Muscle of back (tissue), 13 donors: Measurements from ENCODE around the gene PAOX. TPM values are rescaled to one million over a fixed set of nuclear protein-coding genes. Genes with fewer than 3 reads are reported as not detected.

Experiments
- DNase-seq, 3 donors: peaks; one replicate each; pipeline versions ENCODE4 v3.0.0 to v3.0.0-alpha.2; 2013
- long read RNA-seq, 9 donors: transcript quantifications; one replicate each; lab custom pipeline, GENCODE V29; 2026
- polyA plus RNA-seq, 10 donors: library from polyadenylated mRNA; unstranded; fragments of 120-200 nt; gene quantifications; one replicate each; pipeline ENCODE4 v1.2.1, GENCODE V29; 2013; ENCODE audit not compliant: insufficient read length in 10 of 10

The PAOX gene
- polyA plus RNA-seq: 1 to 10 TPM; 2.6 to 5.4 (median 3.0) TPM
- long read RNA-seq, donor 1, partial matches to known transcripts: 0 of 1 reads
- long read RNA-seq, donor 1, other reads (novel, unspliced or antisense): 0 of 1 reads
- long read RNA-seq, donor 2, partial matches to known transcripts: 0 of 2 reads
- long read RNA-seq, donor 2, other reads (novel, unspliced or antisense): 0 of 2 reads
- long read RNA-seq, donor 3: 0 reads
- long read RNA-seq, donor 4, partial matches to known transcripts: 0 of 2 reads
- long read RNA-seq, donor 4, other reads (novel, unspliced or antisense): 0 of 2 reads
- long read RNA-seq, donor 5, partial matches to known transcripts: 0 of 1 reads
- long read RNA-seq, donor 5, other reads (novel, unspliced or antisense): 0 of 1 reads
- long read RNA-seq, donor 6, partial matches to known transcripts: 0 of 2 reads
- long read RNA-seq, donor 6, other reads (novel, unspliced or antisense): 0 of 2 reads
- long read RNA-seq, donor 7: 0 reads
- long read RNA-seq, donor 8, partial matches to known transcripts: 0 of 1 reads
- long read RNA-seq, donor 8, other reads (novel, unspliced or antisense): 0 of 1 reads
- long read RNA-seq, donor 9: 0 reads

DNA sequence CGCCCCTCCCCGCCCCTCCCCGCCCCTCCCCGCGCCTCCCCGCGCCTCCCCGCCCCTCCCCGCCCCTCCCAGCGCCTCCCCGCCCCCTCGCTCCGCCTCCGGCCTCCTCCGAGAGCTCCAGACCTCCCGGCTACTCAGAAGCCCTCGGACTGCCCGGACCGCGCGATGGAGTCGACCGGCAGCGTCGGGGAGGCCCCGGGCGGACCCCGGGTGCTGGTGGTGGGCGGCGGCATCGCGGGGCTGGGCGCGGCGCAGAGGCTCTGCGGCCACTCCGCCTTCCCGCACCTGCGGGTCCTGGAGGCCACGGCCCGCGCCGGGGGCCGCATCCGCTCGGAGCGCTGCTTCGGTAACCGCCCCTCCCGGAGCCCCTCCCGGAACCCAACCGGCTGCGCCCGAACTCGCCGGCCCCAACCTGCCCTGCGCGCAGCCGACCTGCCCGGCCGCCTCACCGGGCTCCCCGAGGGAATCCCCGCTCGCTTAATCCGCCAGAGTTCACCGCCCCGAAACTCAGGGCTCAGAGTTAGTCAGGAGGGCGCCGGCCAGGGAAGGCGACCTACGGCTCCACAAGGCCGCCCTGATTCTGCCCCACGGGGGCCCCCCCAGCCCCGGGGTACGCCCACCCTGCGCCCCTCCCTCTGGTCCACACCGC, at the start of gene PAOX:
PAOX (plus strand) TSS at position 111 of the 649 bp plus-strand sequence; CDS start at position 166, 55 bp downstream.
- peak; percentile 42 to 74 (median 65) for DNase-seq

DNA sequence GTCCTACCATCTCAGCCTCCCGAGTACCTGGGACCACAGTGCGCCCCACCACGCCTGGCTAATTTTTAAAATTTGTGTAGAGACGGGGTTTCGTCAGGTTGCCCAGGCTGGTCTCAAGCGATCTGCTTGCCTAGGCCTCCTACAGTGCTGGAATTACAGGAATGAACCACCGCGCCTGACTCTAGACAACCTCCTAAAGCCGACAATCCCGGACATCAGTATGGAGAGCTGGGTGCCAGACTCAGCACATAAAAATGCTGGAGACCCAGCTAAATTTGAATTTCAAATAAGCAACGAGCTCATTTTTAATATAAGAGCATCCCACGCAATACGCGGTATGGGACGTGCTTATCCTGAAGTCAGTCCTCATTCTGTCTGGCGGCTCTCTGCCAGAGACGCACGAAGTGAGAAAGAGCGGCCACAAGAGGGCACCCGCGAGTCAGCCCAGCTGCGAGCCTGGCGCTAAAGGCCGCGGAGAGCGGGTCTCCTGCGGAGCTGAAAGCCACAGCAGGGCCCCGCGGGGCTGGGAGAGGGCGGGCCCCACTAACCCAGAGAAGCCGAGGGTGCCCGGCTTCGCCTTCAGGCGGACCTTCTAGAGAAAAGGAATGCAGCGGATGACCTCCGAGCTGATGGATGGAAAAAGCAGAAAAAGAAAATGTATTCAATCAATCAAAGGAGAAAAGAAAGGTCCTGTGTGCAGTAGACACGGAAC, 49.4 kb upstream of the PAOX start:
- DNase-seq: peak; percentile 79 to 93 (median 90)

DNA sequence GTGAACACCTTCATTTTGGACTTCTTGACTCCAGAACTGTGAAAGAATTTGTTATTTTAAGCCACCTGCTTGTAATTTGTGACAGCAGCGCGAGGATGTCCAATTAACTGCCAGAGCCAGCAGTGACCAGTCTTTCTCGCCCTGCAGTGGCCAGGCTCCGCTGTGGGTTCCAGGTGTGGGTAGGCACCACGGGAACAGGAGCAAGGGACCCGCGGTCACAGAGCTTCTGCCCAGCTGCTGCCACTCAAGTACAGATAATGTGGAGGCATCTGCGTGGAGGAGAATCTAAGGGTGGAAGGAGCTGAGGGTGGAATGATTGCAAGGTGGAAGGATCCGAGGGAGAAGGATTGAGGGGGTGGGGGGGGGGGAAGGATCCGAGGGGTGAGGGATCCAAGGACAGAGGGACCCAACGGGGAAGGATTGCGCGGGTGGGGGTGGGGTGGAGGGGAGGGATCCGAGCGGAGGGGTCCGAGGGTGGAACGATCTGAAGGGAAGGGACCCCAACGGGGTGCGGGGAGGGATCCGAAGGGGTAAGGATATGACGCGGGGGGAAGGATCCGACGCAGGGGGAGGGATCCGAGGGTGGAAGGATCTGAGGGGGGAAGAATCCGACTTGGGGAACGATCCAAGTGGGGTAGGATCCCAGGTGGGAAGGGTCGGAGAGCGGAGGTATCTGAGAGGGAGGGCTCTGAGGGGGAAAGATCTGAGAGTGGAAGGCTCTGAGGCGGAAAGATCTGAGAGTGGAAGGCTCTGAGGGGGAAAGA, 45.9 kb upstream of the PAOX start:
- no peak for DNase-seq

DNA sequence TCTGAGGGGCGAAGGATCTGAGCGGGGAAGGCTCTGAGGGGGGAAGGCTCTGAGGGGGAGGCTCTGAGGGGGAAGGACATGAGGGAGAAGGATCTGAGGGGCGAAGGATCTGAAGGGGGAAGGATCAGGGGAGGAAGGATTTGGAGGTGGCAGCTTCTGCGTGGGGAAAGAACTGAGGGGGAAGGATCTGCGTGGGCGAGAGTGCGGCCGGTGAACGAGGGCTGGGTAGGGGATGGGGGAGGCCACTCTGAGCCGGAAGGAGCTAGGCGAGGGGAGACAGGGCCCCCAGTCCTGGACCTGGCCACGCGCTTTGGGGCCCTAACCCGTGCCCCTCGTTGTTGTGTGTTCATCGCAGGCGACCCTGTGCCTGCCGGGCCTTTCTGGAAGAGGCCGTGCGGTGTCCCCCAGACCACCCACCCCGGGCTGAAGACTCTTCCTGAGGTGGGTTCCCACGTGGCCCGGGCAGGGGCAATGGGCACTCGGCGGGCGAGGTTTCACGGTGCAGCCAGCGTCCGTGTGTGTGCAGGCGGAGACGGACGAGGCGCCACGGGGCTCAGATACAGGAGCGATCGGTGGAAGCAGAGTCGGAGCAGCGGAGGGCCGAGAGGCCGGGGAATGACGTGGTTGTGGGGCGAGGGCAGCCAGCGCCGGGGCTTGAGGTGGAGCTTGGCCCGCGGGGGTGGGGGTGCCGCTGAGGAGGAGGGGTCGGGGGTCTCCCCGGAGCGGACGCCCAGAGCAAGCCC, 44.4 kb upstream of the PAOX start:
- no peak for DNase-seq

DNA sequence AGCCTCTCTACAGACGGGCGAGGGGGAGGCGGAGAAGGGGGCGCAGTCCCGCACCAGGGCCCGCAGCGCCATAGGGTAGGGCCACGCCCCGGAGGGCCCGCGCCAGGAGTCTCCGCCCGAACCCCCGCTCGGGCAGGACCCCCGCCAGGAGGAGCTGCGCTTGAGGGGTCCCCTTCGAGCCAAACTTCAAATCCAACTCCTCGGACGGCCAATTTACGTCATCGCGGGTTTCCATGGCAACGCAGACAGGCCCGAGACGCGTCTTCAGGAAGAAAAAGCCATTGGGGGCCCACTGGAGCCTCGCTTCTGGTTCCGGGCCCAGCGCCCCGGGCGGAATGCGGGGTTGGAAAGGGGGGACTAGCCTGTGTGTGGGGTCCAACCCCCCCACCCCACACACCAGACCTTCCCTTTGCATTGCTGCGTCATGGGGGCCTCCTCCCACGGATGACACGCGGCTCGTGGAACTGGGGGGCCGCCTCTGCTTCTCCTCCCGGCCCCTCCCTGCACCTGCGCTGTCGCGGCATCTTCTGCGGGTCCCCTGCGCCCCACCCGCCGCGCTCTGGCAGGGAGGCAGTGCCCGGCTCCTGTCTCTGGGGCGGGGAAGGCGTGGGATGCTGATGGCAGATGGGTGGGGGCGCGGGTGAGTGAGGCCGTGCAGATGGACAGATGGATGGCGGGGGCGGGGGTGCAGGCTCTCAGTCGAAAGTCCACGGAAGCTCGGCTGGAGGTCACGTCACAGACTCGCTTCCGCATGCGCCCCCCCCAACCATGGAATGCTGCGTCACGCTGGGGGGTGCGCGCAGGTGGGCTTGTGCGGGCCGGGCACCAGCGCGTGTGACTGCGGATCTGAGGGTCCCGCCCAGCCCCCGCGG, 43.6 kb upstream of the PAOX start:
- peak in 2 of 3 donors; percentile 78 to 87 for DNase-seq

DNA sequence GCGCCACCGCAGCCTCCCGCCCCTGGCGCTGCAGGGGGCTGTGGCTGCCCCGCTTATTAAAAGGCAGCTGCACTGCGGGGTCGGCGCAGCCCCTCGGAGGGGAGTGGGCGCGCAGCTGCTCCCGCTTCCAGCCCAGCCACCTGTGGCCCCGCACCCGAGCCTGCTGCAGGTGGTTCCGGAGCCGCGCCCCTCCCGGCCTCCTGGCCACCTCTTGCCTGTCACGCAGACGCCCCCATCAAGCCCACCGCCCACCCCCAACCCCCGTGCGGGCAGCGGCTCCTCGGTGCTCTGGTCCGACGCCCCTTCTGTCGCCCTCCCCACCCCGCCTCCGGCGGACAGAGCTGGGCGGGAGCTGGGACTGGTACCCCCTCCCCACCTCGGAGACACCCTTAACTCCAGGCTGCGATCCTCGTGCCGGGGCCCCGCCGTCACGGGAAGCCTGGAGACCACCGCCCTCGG, 42.9 kb upstream of the PAOX start:
- DNase-seq: no peak

DNA sequence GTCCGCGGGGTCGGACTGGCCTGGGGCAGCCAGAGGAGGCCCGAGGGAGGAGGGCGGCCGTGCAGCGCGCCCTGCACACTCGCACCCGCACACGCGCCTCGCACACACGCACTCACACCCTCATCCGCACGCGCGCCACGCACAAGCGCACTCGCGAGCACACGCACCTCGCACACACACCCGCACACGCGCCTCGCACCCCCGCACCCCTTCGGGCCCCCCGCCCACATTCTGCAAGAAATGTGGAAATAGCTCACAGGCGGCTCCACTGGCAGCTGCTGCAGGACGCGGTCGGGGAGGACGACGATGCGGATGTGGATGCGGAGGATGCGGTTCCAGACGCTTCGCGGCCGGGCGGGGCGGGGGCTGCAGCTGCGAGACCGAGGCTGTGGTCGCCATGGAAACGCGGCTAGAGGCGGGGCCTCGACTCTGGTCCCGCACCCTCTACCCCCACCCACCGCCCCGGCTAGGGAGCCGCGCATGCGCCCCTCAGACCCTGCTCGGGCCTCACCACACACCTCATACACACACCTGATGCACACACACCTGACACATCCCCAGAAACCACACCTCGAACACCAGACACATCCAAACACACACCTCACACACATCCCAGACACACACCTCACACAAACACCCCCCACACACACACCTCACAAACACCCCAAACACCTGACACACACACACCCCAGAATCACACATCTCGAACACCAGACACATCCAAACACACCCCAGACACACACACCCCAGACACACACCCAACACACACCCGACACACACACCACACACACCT, 42.3 kb upstream of the PAOX start, which contains the start of gene CALY:
CALY (minus strand) TSS at position 320 of the 793 bp plus-strand sequence. CDS start 7,907 bp downstream, outside the sequence.
- peak in 1 of 3 donors; percentile 30 for DNase-seq

DNA sequence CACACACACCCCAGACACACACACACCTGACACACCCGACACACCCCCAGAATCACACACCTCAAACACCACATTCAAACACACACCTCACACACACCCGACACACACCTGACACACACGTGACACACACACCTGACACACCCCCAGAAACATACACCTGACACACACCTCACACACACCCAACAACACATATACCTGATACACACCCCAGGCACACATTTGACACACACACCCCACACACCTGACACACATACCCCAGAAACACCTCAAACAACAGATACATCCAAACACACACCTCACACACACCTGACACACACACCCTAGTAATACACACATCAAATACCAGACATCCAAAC, 41.7 kb upstream of the PAOX start:
- no peak for DNase-seq

DNA sequence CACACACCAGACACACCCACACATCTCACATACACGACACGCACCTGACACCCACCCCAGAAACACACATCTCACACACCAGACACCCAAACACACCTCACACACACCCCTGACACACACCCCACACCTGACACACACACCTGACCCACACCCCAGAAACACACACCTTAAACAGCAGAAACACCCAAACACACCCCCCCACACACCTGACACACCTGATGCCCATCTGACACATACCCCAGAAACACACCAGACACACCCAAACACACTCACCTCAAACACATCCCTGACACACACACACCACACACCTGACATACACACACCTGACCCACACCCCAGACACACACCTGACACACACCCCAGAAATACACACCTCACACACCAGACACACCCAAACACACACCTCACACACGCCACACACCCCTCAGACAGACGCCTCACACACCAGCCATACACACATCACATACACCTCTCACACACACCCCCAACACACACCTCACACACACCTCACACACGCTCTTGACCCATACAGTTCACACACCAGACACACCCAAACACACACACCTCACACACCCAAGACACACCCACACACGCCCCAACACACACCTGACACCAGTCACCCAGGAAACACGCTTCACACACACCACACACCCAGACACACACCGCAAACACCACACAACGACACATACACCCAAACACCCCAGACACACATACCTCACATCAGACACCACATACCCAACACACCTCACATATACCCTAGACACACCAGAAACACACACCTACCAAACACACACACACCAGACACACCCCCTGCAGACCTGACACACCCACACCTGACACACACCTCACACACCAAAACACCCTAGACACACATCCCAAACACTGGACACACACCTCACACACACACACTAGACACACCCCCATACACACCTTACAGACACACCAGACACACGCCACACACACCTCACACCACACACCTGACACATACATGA, 40.7 kb upstream of the PAOX start:
- DNase-seq: no peak

DNA sequence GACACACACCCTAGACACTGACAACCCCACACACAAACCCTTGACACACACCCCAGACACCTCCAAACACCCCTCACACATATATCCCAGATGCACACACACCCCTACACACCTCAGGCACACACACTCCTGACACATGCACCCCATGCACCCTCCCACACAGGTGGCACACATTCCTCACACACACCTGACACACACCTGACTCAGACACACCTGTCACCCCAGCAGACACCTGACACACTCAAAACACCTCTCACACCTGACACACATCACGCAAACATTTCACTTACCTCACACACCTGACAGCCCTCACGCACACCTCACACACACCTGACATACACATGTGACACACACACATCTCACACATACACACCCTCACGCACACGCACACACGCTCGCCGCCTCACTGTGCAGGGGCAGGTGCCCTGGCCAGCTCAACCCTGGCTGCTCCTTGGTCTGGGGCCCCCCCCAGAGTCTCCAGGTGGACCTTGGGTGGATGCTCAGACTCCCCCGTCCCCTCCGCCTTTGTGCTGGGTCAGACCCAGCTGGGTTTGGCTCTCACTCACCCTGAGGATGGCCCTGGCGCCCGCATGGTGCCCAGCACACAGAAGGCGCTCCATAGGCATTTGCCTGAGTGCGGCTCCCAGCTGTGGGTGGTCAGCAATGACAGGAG, 39.2 kb upstream of the PAOX start:
- DNase-seq: no peak

DNA sequence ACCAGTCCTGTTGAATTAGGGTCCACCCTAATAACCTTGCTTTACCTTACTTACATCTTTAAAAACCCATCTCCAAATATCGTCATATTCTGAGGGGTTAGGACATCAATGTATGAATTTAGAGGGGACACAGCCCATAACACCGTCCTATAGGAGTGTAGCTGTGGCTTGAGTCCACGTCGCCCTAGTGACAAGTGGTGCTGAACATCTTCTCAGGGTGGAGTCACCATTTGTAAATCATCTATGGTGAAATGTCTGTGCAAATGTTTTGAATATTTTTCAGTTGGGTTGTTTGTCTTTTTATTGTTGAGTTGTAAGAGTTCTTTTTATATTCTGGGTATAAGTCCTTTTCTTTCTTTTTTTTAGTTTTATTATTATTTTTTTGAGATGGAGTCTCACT, 37.1 kb upstream of the PAOX start:
- no peak for DNase-seq

DNA sequence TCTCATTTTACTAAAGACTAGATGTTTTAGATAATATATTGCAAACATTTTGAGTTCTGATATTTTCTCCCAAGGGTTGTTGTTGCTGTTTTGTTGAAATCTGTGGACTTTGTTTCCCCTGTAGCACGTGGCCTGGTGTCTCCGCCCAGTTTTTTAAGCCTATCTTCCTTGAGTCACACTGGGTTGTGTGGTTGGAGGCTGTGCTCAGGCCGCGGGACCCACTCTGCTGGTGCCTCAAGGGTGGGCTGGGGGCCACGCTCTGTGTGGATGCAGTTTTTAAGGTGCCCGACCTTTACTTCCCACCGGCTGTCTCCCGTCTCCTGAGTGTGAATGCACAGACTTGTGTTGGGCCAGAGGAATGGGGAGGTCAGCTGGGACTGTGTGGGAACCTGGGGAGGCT, 36.1 kb upstream of the PAOX start:
- DNase-seq: no peak

DNA sequence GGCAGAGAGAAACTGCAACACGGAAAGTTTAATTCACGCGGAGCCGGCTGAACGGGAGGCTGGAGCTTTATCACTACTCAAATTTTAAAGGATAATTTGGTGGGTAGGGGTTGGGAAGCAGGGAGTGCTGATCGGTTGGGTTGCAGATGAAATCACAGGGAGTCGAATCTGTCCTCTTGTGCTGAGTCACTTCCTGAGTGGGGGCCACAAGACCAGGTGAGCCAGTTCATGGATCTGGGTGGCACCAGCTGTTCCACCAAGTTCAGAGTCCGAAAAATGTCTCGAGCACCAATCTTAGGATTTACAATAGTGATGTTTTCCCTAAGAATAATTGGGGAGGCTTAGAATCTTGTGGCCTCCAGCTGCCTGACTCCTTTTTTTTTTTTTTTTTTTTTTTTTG, 35.5 kb upstream of the PAOX start:
- DNase-seq: no peak

DNA sequence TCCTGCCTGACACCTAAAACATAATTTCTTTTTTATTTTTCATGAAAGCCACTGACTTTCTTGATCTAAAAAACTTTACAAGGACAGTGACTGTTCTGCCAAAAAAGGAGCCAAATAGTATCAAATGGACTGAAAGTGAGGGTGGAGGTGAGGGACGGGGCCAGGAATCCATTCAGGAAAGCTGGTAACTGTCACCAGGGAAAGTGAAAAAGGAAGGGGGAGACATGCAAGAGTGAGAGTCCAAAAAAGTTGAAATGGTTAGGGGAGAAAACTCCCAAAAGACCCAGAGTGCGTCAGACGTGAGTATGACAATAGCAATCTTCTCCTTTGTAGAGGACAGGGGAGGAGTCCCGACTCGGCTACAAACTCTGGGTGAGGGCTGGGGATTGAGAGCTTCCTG, 34.8 kb upstream of the PAOX start:
- DNase-seq: no peak

DNA sequence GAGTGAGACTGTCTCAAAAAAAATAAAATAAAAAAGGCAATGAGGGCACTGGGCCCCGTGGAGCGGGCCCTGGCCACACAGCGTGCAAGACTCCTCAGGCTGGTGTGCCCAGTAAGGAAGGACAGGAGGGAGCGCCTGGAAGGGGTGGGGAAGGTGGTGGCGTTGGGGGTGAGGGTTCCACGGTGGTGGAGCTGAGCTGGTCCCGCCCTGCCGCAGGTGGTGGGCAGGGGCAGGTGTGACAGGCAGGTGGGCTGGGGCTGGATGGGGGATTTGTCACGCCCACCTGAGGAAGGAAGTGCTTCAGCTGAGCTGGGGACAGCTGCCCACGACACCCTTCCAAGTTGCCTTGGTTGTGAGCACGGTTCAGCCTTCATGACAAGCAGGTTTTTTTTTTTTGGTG, 32.6 kb upstream of the PAOX start:
- no peak for DNase-seq

DNA sequence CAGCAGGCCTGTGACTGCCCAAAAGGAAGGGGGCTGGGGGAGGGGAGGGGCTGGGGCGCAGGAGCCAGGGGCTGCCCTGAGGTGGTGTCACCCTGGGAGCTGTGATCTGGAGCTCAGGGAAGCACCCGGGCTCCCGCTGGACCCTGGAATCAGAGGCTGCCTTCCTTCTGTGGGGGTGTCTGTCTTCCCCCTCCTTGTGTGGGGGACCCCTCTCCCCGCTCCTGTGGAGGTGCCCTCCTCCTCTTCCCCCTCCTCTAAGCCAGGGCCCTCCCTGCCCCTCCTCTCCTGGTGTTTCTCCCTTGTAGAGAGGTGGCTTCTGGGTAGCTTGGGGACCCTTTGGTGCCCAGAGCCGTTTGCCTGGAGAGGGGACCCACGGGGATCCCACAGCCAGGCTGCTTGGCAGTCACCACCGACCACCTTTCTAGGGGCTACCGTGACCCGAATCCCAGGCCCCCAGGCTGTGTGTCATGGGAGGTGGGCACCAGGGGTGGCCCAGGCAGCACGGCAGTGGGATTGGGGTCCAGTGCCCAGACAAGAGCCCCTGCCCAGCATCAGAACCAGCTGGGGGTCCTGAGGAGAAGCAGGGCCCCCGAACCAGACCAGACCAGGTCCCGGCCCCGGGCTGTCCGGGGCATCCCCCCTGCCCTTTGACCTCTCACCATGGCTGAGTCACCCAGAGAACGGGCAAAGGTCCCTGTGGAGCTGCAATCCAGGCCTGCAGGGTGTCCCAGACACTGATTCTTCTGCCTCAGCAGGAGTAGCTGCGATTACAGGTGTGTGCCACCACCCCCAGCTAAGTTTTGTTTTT, 31.1 kb upstream of the PAOX start:
- no peak for DNase-seq
